Body of pancreas (tissue), 4 donors: ENCODE results near the gene NUP210. TPM values are rescaled to one million over a fixed set of nuclear protein-coding genes. Genes with fewer than 3 reads are reported as not detected.

Experiments used
- ATAC-seq: fragments of 150-250 bp; one replicate; pipeline ENCODE4 v1.9.1; 2016
- DNase-seq, 4 donors: peaks; one replicate each; pipeline ENCODE4 v3.0.0-alpha.2; 2019
- H3K27ac ChIP-seq, 4 donors: fragments of 200-600 bp; sonication (generic); 1 replicate in 3 of 4; 2 replicates in 1 of 4; pipeline versions ENCODE4 v1.5.1 to v1.6.1; 2016 to 2019; ENCODE audit warnings: mild to moderate bottlenecking in 1 of 4, mixed read lengths in 1 of 4, moderate library complexity in 1 of 4
- H3K27me3 ChIP-seq, 2 donors: fragments of 200-600 bp; sonication (generic); one replicate each; pipeline ENCODE4 v1.6.0; 2016; ENCODE audit warnings: mild to moderate bottlenecking in 1 of 2
- H3K36me3 ChIP-seq, 2 donors: fragments of 200-600 bp; sonication (generic); replicated peaks in 1 of 2; 2 replicates each; pipeline ENCODE4 v1.5.1; 2016; ENCODE audit warnings: low read depth in 2 of 2; ENCODE audit not compliant: insufficient read depth in 1 of 2
- H3K4me1 ChIP-seq: fragments of 200-600 bp; sonication (generic); one replicate; pipeline ENCODE4 v1.6.0; 2016
- H3K4me3 ChIP-seq, 2 donors: fragments of 200-600 bp; sonication (generic); 1 replicate in 1 of 2; 2 replicates in 1 of 2; pipeline ENCODE4 v1.5.1; 2016 to 2019
- H3K9me3 ChIP-seq, 3 donors: fragments of 200-600 bp; sonication (generic); 1 replicate in 2 of 3; 2 replicates in 1 of 3; pipeline ENCODE4 v1.5.1; 2016
- POLR2A ChIP-seq, 3 donors: fragments of 450-650 bp; IDR thresholded peaks; one replicate each; pipeline ENCODE4 v1.6.1; 2016; ENCODE audit warnings: antibody characterized with exemption in 3 of 3, mild to moderate bottlenecking in 2 of 3
- WGBS, 2 donors: methylation state at CpG; one replicate each; pipeline ENCODE4 v1.1.5; 2017; 5-methylcytosine and 5-hydroxymethylcytosine counted together
- intact Hi-C: fragments of 100-400 bp; cut with DNase I; formaldehyde crosslinking; loops from one replicate; pipeline ENCODE4 v1.15.1; 2023
- total RNA-seq, 2 donors: library from RNA; depleted of rRNA; stranded (reverse); fragments of >200 nt; gene quantifications; one replicate each; pipeline ENCODE4 v1.1.0, GENCODE V29; 2016
- TF ChIP-seq, protein P1 (sequence below), 7 experiments: fragments of 450-650 bp in 4 of 7; fragments of 200-600 bp in 3 of 7; sonication (generic) in 3 of 7; IDR thresholded peaks; one replicate each; pipeline ENCODE4 v1.5.1; 2016 to 2019; ENCODE audit warnings: antibody characterized with exemption in 7 of 7

The NUP210 gene
- total RNA-seq, 2 donors from 2014 or later, result 16.3 to 19.1 TPM

DNA sequence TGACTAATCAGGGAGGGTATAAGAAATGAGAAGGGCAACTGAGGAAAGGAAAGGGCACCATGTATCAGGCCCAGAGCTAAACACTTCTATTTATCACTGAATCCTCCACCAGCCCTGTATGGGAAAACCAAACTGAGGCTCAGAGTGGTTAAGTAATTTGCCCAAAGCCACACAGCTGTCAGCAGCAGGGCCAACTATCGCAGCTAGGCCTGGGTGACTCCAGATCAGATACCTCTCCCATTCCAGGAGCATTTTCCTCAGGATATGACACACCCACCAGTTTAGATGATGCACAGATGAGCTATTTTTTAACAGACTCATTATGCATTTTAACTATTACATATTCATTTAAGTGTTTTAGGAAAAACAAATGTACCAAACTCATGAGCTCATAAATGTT lies 14.5 kb downstream of the NUP210 start:
- DNase-seq, result no peak
- 93 to 100% methylated on average over 1 of the region's 1 CpG for WGBS, 2 donors
- ATAC-seq, result no peak
- no peak for TF ChIP-seq POLR2A (IDR thresholded peaks at IDR 0.05)
- TF ChIP-seq, protein P1, sequence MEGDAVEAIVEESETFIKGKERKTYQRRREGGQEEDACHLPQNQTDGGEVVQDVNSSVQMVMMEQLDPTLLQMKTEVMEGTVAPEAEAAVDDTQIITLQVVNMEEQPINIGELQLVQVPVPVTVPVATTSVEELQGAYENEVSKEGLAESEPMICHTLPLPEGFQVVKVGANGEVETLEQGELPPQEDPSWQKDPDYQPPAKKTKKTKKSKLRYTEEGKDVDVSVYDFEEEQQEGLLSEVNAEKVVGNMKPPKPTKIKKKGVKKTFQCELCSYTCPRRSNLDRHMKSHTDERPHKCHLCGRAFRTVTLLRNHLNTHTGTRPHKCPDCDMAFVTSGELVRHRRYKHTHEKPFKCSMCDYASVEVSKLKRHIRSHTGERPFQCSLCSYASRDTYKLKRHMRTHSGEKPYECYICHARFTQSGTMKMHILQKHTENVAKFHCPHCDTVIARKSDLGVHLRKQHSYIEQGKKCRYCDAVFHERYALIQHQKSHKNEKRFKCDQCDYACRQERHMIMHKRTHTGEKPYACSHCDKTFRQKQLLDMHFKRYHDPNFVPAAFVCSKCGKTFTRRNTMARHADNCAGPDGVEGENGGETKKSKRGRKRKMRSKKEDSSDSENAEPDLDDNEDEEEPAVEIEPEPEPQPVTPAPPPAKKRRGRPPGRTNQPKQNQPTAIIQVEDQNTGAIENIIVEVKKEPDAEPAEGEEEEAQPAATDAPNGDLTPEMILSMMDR (IDR thresholded peaks at IDR 0.05), result no peak
- intact Hi-C loops, result no loop called here
- no peaks in the 10 kb centered on the region for H3K4me1 ChIP-seq
- H3K27me3 ChIP-seq, result no peaks in the 10 kb centered on the region
- H3K4me3 ChIP-seq, result no peak overlapping the region
- H3K36me3 ChIP-seq, result no peaks in the 10 kb centered on the region
- no peaks in the 10 kb centered on the region for H3K9me3 ChIP-seq
- no peak overlapping the region for H3K27ac ChIP-seq

DNA sequence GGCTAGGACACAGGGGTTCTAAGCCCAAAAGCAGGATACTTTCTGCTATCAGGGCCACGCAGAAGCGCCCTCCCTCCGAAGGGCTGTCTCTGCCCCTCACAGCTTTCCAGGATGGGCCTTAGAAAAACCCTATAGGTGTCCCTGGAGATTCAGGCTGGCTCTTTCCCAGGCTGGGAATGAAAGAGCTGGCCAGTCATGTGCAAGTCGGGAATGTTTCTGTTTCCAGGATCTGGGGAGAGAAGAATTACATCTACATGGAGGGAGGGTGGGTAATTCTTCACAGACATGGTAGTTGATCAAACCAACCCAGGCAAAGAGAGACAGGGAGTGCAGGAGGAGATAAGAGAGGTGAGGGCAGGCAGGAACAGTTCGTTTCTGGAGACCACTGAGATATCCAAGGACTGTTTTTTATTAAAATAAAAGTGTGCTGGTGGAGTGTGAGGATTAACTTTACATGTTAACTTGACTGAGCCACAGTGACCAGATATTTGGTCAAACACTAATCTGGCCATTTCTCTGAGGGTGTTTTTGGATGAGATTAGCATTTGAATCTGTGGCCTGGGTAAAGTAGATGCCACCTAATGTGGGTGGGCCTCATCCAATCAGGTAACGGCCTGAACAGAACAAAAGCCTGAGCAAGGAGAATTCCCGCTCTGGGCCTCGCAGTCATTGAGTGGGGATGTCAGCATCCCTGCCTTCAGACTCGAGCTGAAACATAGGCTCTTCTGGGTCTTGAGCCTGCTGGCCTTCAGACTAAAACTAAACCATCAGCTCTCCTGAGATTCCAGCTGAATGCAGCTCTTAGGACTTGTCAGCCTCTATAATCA lies 15.3 kb downstream of the NUP210 start:
- H3K27ac ChIP-seq, result no peak overlapping the region
- no peaks in the 10 kb centered on the region for H3K36me3 ChIP-seq
- ATAC-seq (no peak), DNase-seq (no peak)
- no peaks in the 10 kb centered on the region for H3K4me1 ChIP-seq
- no peaks in the 10 kb centered on the region for H3K27me3 ChIP-seq
- TF ChIP-seq POLR2A (IDR thresholded peaks at IDR 0.05), result no peak
- TF ChIP-seq, protein P1 (IDR thresholded peaks at IDR 0.05), result no peak
- no peaks in the 10 kb centered on the region for H3K9me3 ChIP-seq
- no peak overlapping the region for H3K4me3 ChIP-seq
- intact Hi-C loops, result no loop called here
- WGBS, 2 donors, result 87 to 88% methylated on average over 9 of the region's 9 CpGs

DNA sequence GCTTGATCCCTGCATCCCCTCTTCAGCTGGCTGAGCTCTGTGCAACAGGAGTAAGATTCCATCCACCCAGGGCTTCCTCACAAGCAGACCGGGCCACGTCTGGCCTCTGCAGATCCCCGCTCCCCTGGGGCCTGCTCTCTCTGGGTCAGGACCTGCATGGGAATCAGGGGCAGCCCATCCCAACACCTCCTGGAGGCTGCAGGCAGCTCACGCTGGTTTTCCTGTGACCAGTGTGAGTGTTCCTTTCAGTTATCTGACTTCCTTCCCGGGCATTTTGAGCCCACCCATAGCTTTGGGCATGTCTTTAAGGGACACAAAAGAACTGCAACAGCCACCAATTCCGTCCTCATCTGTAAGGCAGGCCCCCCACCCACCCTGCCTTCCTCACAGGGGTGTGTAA lies 16.3 kb downstream of the NUP210 start:
- H3K4me3 ChIP-seq, result no peak overlapping the region
- intact Hi-C loops, result no loop called here
- DNase-seq (no peak), ATAC-seq (no peak)
- H3K9me3 ChIP-seq, result no peaks in the 10 kb centered on the region
- no peaks in the 10 kb centered on the region for H3K4me1 ChIP-seq
- TF ChIP-seq POLR2A (IDR thresholded peaks at IDR 0.05), result no peak
- TF ChIP-seq, protein P1 (IDR thresholded peaks at IDR 0.05), result no peak
- no peaks in the 10 kb centered on the region for H3K36me3 ChIP-seq
- H3K27me3 ChIP-seq, result no peaks in the 10 kb centered on the region
- no peak overlapping the region for H3K27ac ChIP-seq
- 85 to 90% methylated on average over 6 of the region's 6 CpGs for WGBS, 2 donors

DNA sequence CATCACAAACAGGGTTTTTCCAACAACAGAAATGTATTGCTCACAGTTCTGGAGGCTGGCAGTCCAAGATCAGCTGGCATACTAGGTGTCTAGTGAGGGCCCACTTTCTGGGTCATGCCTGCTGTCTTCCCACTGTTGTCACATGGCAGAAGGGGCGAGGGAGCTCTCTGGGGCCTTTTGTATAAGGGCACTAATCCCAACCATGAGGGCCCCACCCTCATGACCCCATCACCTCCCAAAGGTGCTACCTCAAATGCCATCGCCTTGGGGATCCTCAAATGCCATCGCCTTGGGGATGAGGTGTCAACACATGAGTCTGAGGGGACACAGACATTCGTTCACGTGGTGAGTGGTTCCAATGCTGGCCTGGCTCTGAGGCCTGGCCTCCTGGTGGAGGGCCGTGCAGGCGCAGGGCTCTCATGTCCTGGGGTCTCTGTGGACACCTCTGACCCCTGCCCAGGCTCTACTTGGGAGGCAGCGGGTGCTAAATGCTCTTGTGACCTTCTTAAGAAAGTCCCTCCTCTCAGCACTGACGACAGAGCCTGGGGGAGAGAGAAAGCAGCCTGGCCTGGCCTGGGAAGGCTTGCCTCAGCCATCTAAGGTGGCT lies 16.8 kb downstream of the NUP210 start:
- Histone ChIP-seq H3K9me3 (no peaks in the 10 kb centered on the region), H3K27me3 (no peaks in the 10 kb centered on the region), H3K4me3 (no peak overlapping the region), H3K4me1 (no peaks in the 10 kb centered on the region), H3K27ac (no peak overlapping the region), H3K36me3 (no peaks in the 10 kb centered on the region)
- no peak for ATAC-seq
- DNase-seq, result no peak
- TF ChIP-seq, protein P1 (IDR thresholded peaks at IDR 0.05), result no peak
- TF ChIP-seq POLR2A (IDR thresholded peaks at IDR 0.05), result no peak
- WGBS, 2 donors, result 95 to 100% methylated on average over 1 to 9 of the region's 9 CpGs
- intact Hi-C loops, result no loop called here
